Mononuclear cell (primary cell): ENCODE results near the gene F10. TPM values are rescaled to one million over a fixed set of nuclear protein-coding genes. Genes with fewer than 3 reads are reported as not detected.
"Not testable (repeated sequence)": the region's sequence is repeated elsewhere in the genome, so short reads cannot be mapped to it uniquely, and the experiment has no call there.

Experiments used
- H3K27me3 ChIP-seq: 2 replicates; pipeline ENCODE4 v1.6.0; 2011; ENCODE audit warnings: low read length, control low read depth; ENCODE audit not compliant: insufficient read depth
- H3K4me1 ChIP-seq: 2 replicates; pipeline ENCODE4 v1.5.1; 2011; ENCODE audit warnings: mild to moderate bottlenecking, low read length, control low read depth; ENCODE audit not compliant: insufficient read depth
- H3K4me3 ChIP-seq: 2 replicates; pipeline ENCODE4 v1.5.1; 2011; ENCODE audit warnings: mild to moderate bottlenecking, low read length, moderate library complexity
- H3K9me3 ChIP-seq: 2 replicates; pipeline ENCODE4 v1.5.1; 2011; ENCODE audit warnings: low read depth, mild to moderate bottlenecking, control low read depth, low read length
- total RNA-seq: library from RNA; depleted of rRNA; stranded (reverse); fragments of >200 nt; gene quantifications from one replicate; pipeline ENCODE4 v1.2.3, GENCODE V29; 2012

The F10 gene
- total RNA-seq, 1 donor = not detected

- no peaks in the 10 kb centered on the region for H3K9me3 ChIP-seq
- no peaks in the 10 kb centered on the region for H3K27me3 ChIP-seq
- H3K4me1 ChIP-seq = no peaks in the 10 kb centered on the region
- no peak overlapping the region for H3K4me3 ChIP-seq
Observed at GRCh38 chr13:113091891-113092775, 30.5 kb upstream of the F10 start.

- H3K4me1 ChIP-seq = no peaks in the 10 kb centered on the region
- no peak overlapping the region for H3K4me3 ChIP-seq
- H3K9me3 ChIP-seq = no peaks in the 10 kb centered on the region
- no peaks in the 10 kb centered on the region for H3K27me3 ChIP-seq
Observed at GRCh38 chr13:113092776-113093579, 29.6 kb upstream of the F10 start.

GRCh38 chr13:113093580-113094409, 28.8 kb upstream of the F10 start:
- Histone ChIP-seq H3K4me3 (no peak overlapping the region), H3K9me3 (no peaks in the 10 kb centered on the region), H3K27me3 (no peaks in the 10 kb centered on the region), H3K4me1 (no peaks in the 10 kb centered on the region)

GRCh38 chr13:113094410-113094800, 28.2 kb upstream of the F10 start:
- Histone ChIP-seq H3K4me1 (no peaks in the 10 kb centered on the region), H3K27me3 (no peaks in the 10 kb centered on the region), H3K4me3 (no peak overlapping the region), H3K9me3 (no peaks in the 10 kb centered on the region)

GRCh38 chr13:113095146-113096051, 27.2 kb upstream of the F10 start:
- no peak overlapping the region for H3K4me3 ChIP-seq
- no peaks in the 10 kb centered on the region for H3K4me1 ChIP-seq
- H3K27me3 ChIP-seq = no peaks in the 10 kb centered on the region
- no peaks in the 10 kb centered on the region for H3K9me3 ChIP-seq

GRCh38 chr13:113096052-113096744, 26.4 kb upstream of the F10 start:
- no peaks in the 10 kb centered on the region for H3K9me3 ChIP-seq
- H3K27me3 ChIP-seq = no peaks in the 10 kb centered on the region
- no peaks in the 10 kb centered on the region for H3K4me1 ChIP-seq
- no peak overlapping the region for H3K4me3 ChIP-seq

GRCh38 chr13:113096745-113097305, 25.8 kb upstream of the F10 start:
- Histone ChIP-seq H3K27me3 (no peaks in the 10 kb centered on the region), H3K9me3 (no peaks in the 10 kb centered on the region), H3K4me1 (no peaks in the 10 kb centered on the region), H3K4me3 (no peak overlapping the region)

- Histone ChIP-seq H3K4me1 (no peaks in the 10 kb centered on the region), H3K4me3 (no peak overlapping the region), H3K9me3 (no peaks in the 10 kb centered on the region), H3K27me3 (no peaks in the 10 kb centered on the region)
Observed at GRCh38 chr13:113097651-113098050, 24.9 kb upstream of the F10 start.

- Histone ChIP-seq H3K4me1 (no peaks in the 10 kb centered on the region), H3K9me3 (no peaks in the 10 kb centered on the region), H3K27me3 (no peaks in the 10 kb centered on the region), H3K4me3 (no peak overlapping the region)
Observed at GRCh38 chr13:113098162-113098732, 24.4 kb upstream of the F10 start.

GRCh38 chr13:113099142-113099541, 23.5 kb upstream of the F10 start:
- Histone ChIP-seq H3K4me1 (no peaks in the 10 kb centered on the region), H3K4me3 (no peak overlapping the region), H3K27me3 (no peaks in the 10 kb centered on the region), H3K9me3 (no peaks in the 10 kb centered on the region)

- not testable (repeated sequence) for H3K4me1 ChIP-seq, H3K27me3 ChIP-seq, H3K4me3 ChIP-seq, H3K9me3 ChIP-seq
Observed at GRCh38 chr13:113102302-113102701, 20.3 kb upstream of the F10 start.

- no peak overlapping the region for H3K4me3 ChIP-seq
Observed at GRCh38 chr13:113102727-113103126, 19.9 kb upstream of the F10 start.

GRCh38 chr13:113103646-113104045, 19.0 kb upstream of the F10 start:
- H3K9me3 ChIP-seq = no peaks in the 10 kb centered on the region
- no peaks in the 10 kb centered on the region for H3K4me1 ChIP-seq
- H3K27me3 ChIP-seq = no peaks in the 10 kb centered on the region
- no peak overlapping the region for H3K4me3 ChIP-seq

More at GRCh38 chr13:113102727-113103126, 19.9 kb upstream of the F10 start:
- H3K4me1 ChIP-seq = no peaks in the 10 kb centered on the region
- no peaks in the 10 kb centered on the region for H3K27me3 ChIP-seq
- no peaks in the 10 kb centered on the region for H3K9me3 ChIP-seq
